KMS-11 (cell line): ENCODE results near the gene THYN1.

Experiments
- H2AFZ ChIP-seq: fragments of 200-600 bp; sonication (generic); 2 replicates; pipeline ENCODE4 v1.6.1; 2016; ENCODE audit warnings: antibody characterized with exemption, mixed run types, low read depth
- H3K27ac ChIP-seq: fragments of 200-600 bp; sonication (generic); 2 replicates; pipeline ENCODE4 v1.6.1; 2016; ENCODE audit warnings: mild to moderate bottlenecking, mixed run types
- H3K27me3 ChIP-seq: fragments of 200-600 bp; sonication (generic); 2 replicates; pipeline ENCODE4 v1.6.1; 2017; ENCODE audit warnings: mild to moderate bottlenecking, low read depth, mixed run types, moderate library complexity; ENCODE audit not compliant: insufficient read depth
- H3K36me3 ChIP-seq: fragments of 200-600 bp; sonication (generic); 2 replicates; pipeline ENCODE4 v1.6.1; 2017; ENCODE audit warnings: mild to moderate bottlenecking, mixed run types; ENCODE audit not compliant: insufficient read depth
- H3K4me1 ChIP-seq: fragments of 200-600 bp; sonication (generic); 2 replicates; pipeline ENCODE4 v1.6.1; 2016; ENCODE audit warnings: mild to moderate bottlenecking, low read depth, mixed run types; ENCODE audit not compliant: poor library complexity, severe bottlenecking
- H3K4me2 ChIP-seq: fragments of 200-600 bp; sonication (generic); 2 replicates; pipeline ENCODE4 v1.7.0; 2016; ENCODE audit warnings: mild to moderate bottlenecking, mixed run types
- H3K4me3 ChIP-seq: fragments of 200-600 bp; sonication (generic); IDR thresholded peaks from 2 replicates; pipeline ENCODE4 v1.6.1; 2017; ENCODE audit warnings: low read depth, low read length, mixed read lengths; ENCODE audit not compliant: insufficient read depth
- H3K79me2 ChIP-seq: fragments of 200-600 bp; sonication (generic); 2 replicates; pipeline ENCODE4 v1.6.1; 2016; ENCODE audit warnings: low read depth, mixed run types; ENCODE audit not compliant: insufficient read depth
- H3K9ac ChIP-seq: fragments of 200-600 bp; sonication (generic); 2 replicates; pipeline ENCODE4 v1.6.1; 2016; ENCODE audit warnings: mild to moderate bottlenecking, mixed run types
- H4K20me1 ChIP-seq: fragments of 200-600 bp; sonication (generic); 2 replicates; pipeline ENCODE4 v1.6.1; 2016; ENCODE audit warnings: mild to moderate bottlenecking, mixed run types; ENCODE audit not compliant: insufficient read depth
- TF ChIP-seq, protein P1 (sequence below): fragments of 200-600 bp; sonication (generic); conservative IDR thresholded peaks from 2 replicates; pipeline ENCODE4 v1.6.1; 2017; ENCODE audit warnings: low read depth, mild to moderate bottlenecking, antibody characterized with exemption, low read length, moderate library complexity, mixed read lengths

The THYN1 gene

GRCh38 chr11:134266440-134266839, 13.3 kb upstream of the THYN1 start:
- Histone ChIP-seq H2AFZ (no peak overlapping the region), H3K27ac (no peak overlapping the region), H4K20me1 (no peaks in the 10 kb centered on the region), H3K4me1 (peaks cover 14% of the 10 kb centered on the region), H3K79me2 (no peaks in the 10 kb centered on the region), H3K27me3 (no peaks in the 10 kb centered on the region), H3K4me3 (no peak overlapping the region), H3K9ac (no peak overlapping the region), H3K4me2 (no peak overlapping the region), H3K36me3 (no peaks in the 10 kb centered on the region)
- TF ChIP-seq, protein P1, sequence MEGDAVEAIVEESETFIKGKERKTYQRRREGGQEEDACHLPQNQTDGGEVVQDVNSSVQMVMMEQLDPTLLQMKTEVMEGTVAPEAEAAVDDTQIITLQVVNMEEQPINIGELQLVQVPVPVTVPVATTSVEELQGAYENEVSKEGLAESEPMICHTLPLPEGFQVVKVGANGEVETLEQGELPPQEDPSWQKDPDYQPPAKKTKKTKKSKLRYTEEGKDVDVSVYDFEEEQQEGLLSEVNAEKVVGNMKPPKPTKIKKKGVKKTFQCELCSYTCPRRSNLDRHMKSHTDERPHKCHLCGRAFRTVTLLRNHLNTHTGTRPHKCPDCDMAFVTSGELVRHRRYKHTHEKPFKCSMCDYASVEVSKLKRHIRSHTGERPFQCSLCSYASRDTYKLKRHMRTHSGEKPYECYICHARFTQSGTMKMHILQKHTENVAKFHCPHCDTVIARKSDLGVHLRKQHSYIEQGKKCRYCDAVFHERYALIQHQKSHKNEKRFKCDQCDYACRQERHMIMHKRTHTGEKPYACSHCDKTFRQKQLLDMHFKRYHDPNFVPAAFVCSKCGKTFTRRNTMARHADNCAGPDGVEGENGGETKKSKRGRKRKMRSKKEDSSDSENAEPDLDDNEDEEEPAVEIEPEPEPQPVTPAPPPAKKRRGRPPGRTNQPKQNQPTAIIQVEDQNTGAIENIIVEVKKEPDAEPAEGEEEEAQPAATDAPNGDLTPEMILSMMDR, result no peak

GRCh38 chr11:134264966-134265764, 12.0 kb upstream of the THYN1 start:
- Histone ChIP-seq H4K20me1 (no peaks in the 10 kb centered on the region), H3K27me3 (no peaks in the 10 kb centered on the region), H3K36me3 (no peaks in the 10 kb centered on the region), H3K4me3 (no peak overlapping the region), H2AFZ (no peak overlapping the region), H3K27ac (no peak overlapping the region), H3K4me1 (peaks cover 13% of the 10 kb centered on the region), H3K4me2 (no peak overlapping the region), H3K79me2 (no peaks in the 10 kb centered on the region), H3K9ac (no peak overlapping the region)
- TF ChIP-seq, protein P1, result no peak

- no peak overlapping the region for H3K9ac ChIP-seq
These were observed 8.7 kb upstream of the THYN1 start for GRCh38 chr11:134261626-134262488.

GRCh38 chr11:134260983-134261382, 7.8 kb upstream of the THYN1 start:
- Histone ChIP-seq H3K4me1 (peaks cover 9% of the 10 kb centered on the region), H3K4me2 (no peak overlapping the region), H4K20me1 (no peaks in the 10 kb centered on the region), H3K9ac (no peak overlapping the region), H3K27me3 (no peaks in the 10 kb centered on the region), H3K79me2 (no peaks in the 10 kb centered on the region), H3K36me3 (no peaks in the 10 kb centered on the region), H2AFZ (no peak overlapping the region), H3K4me3 (no peak overlapping the region), H3K27ac (no peak overlapping the region)
- TF ChIP-seq, protein P1, result no peak

More at GRCh38 chr11:134261626-134262488, 8.7 kb upstream of the THYN1 start:
- no peaks in the 10 kb centered on the region for H4K20me1 ChIP-seq
- no peaks in the 10 kb centered on the region for H3K27me3 ChIP-seq
- H2AFZ ChIP-seq, result no peak overlapping the region
- no peak overlapping the region for H3K4me3 ChIP-seq
- no peaks in the 10 kb centered on the region for H3K36me3 ChIP-seq
- H3K4me2 ChIP-seq, result no peak overlapping the region
- TF ChIP-seq, protein P1, result peak; percentile 64
- H3K27ac ChIP-seq, result no peak overlapping the region
- no peaks in the 10 kb centered on the region for H3K79me2 ChIP-seq
- H3K4me1 ChIP-seq, result peaks cover 9% of the 10 kb centered on the region
